Colonic mucosa (tissue), 4 donors: ENCODE data around the gene BFAR. TPM values are rescaled to one million over a fixed set of nuclear protein-coding genes. Genes with fewer than 3 reads are reported as not detected.

ENCODE experiments used
- DNase-seq: peaks from one replicate; pipeline ENCODE4 v3.0.0-alpha.2; 2020
- H3K27ac ChIP-seq: fragments of 200-600 bp; one replicate; pipeline ENCODE4 v1.8.0; 2021
- H3K27me3 ChIP-seq: fragments of 200-600 bp; one replicate; pipeline ENCODE4 v1.8.0; 2021
- H3K36me3 ChIP-seq: fragments of 200-600 bp; one replicate; pipeline ENCODE4 v1.8.0; 2021
- H3K4me1 ChIP-seq: fragments of 200-600 bp; one replicate; pipeline ENCODE4 v1.8.0; 2021; ENCODE audit warnings: mild to moderate bottlenecking
- H3K4me3 ChIP-seq: fragments of 200-600 bp; one replicate; pipeline ENCODE4 v1.8.0; 2021
- H3K9ac ChIP-seq, 2 donors: one replicate each; pipeline ENCODE4 v1.7.0; 2013; ENCODE audit warnings: control low read depth in 2 of 2, low read depth in 2 of 2, low read length in 2 of 2
- H3K9me3 ChIP-seq: fragments of 200-600 bp; one replicate; pipeline ENCODE4 v1.8.0; 2021
- CTCF ChIP-seq: fragments of 200-600 bp; IDR thresholded peaks from one replicate; pipeline ENCODE4 v1.8.0; 2022; ENCODE audit warnings: antibody characterized with exemption, mild to moderate bottlenecking
- intact Hi-C: fragments of 100-400 bp; cut with DNase I; formaldehyde crosslinking; loops from one replicate; pipeline ENCODE4 v1.14.1; 2022
- total RNA-seq, 2 donors: library from RNA; stranded (reverse); fragmentation: NEBNext Ultra II Directional in 1 of 2; extraction: Animal tissue kit (Norgen Biotek cat#: 25700) in 1 of 2; gene quantifications; one replicate each; pipeline ENCODE4 v1.2.1, GENCODE V29; 2021
- donor health status: healthy.
- donor health status: DM: no; HTN: no; CAD: no.
- donor health status: DM: no; HTN: no; CAD: no.

The BFAR gene
- total RNA-seq, 2 donors from 2014 or later = 37.3 to 72.2 TPM

GRCh38 chr16:14616280-14616679 is 16.5 kb upstream of the BFAR start:
- no peak for TF ChIP-seq CTCF

GRCh38 chr16:14618566-14618965 is 14.2 kb upstream of the BFAR start:
- H3K9me3 ChIP-seq = no peaks in the 10 kb centered on the region
- no peak overlapping the region for H3K27ac ChIP-seq
- H3K36me3 ChIP-seq = peaks cover 9% of the 10 kb centered on the region
- intact Hi-C loops = no loop called here
- no peak for TF ChIP-seq CTCF
- no peak overlapping the region for H3K9ac ChIP-seq
- H3K27me3 ChIP-seq = no peaks in the 10 kb centered on the region
- DNase-seq = no peak
- H3K4me1 ChIP-seq = no peaks in the 10 kb centered on the region
- no peak overlapping the region for H3K4me3 ChIP-seq

More at GRCh38 chr16:14616280-14616679, 16.5 kb upstream of the BFAR start:
- H3K4me3 ChIP-seq = no peak overlapping the region
- no peaks in the 10 kb centered on the region for H3K9me3 ChIP-seq
- H3K4me1 ChIP-seq = no peaks in the 10 kb centered on the region
- DNase-seq = no peak
- H3K27ac ChIP-seq = no peak overlapping the region
- intact Hi-C loops = no loop called here
- H3K36me3 ChIP-seq = peaks cover 9% of the 10 kb centered on the region
- no peak overlapping the region for H3K9ac ChIP-seq
- no peaks in the 10 kb centered on the region for H3K27me3 ChIP-seq

GRCh38 chr16:14627078-14627477 is 5.7 kb upstream of the BFAR start:
- no peak overlapping the region for H3K27ac ChIP-seq
- H3K27me3 ChIP-seq = no peaks in the 10 kb centered on the region
- no peak for DNase-seq
- intact Hi-C loops = no loop called here
- H3K4me1 ChIP-seq = peaks cover 4% of the 10 kb centered on the region
- H3K9ac ChIP-seq = no peak overlapping the region
- no peak for TF ChIP-seq CTCF
- no peaks in the 10 kb centered on the region for H3K9me3 ChIP-seq
- H3K4me3 ChIP-seq = no peak overlapping the region
- H3K36me3 ChIP-seq = no peaks in the 10 kb centered on the region

- intact Hi-C loops = no loop called here
- no peak for TF ChIP-seq CTCF
- no peak for DNase-seq
Observed at GRCh38 chr16:14628806-14629611, 3.7 kb upstream of the BFAR start.

GRCh38 chr16:14629612-14629918 is 3.2 kb upstream of the BFAR start:
- Histone ChIP-seq H3K9ac (peak overlapping the region; percentile 90 to 98), H3K4me1 (peaks cover 7% of the 10 kb centered on the region), H3K27me3 (no peaks in the 10 kb centered on the region), H3K9me3 (no peaks in the 10 kb centered on the region), H3K4me3 (peak overlapping the region; percentile 81), H3K27ac (peak overlapping the region; percentile 92), H3K36me3 (no peaks in the 10 kb centered on the region)
- no peak for TF ChIP-seq CTCF
- intact Hi-C loops = no loop called here
- no peak for DNase-seq

More at GRCh38 chr16:14628806-14629611, 3.7 kb upstream of the BFAR start:
- Histone ChIP-seq H3K9me3 (no peaks in the 10 kb centered on the region), H3K4me1 (peaks cover 4% of the 10 kb centered on the region), H3K4me3 (peak overlapping the region; percentile 81), H3K9ac (peak overlapping the region; percentile 90 to 98), H3K27me3 (no peaks in the 10 kb centered on the region), H3K27ac (peak overlapping the region; percentile 92), H3K36me3 (no peaks in the 10 kb centered on the region)
